HG02759 (cell line): ENCODE results near the gene ACKR3.

ENCODE experiments used
- ATAC-seq: cut with Tn5 transposase; IDR thresholded peaks from one replicate; pipeline ENCODE4 v1.9.1; 2021; ENCODE audit warnings: mild to moderate bottlenecking, moderate library complexity; ENCODE audit not compliant: unreplicated experiment

The ACKR3 gene

DNA sequence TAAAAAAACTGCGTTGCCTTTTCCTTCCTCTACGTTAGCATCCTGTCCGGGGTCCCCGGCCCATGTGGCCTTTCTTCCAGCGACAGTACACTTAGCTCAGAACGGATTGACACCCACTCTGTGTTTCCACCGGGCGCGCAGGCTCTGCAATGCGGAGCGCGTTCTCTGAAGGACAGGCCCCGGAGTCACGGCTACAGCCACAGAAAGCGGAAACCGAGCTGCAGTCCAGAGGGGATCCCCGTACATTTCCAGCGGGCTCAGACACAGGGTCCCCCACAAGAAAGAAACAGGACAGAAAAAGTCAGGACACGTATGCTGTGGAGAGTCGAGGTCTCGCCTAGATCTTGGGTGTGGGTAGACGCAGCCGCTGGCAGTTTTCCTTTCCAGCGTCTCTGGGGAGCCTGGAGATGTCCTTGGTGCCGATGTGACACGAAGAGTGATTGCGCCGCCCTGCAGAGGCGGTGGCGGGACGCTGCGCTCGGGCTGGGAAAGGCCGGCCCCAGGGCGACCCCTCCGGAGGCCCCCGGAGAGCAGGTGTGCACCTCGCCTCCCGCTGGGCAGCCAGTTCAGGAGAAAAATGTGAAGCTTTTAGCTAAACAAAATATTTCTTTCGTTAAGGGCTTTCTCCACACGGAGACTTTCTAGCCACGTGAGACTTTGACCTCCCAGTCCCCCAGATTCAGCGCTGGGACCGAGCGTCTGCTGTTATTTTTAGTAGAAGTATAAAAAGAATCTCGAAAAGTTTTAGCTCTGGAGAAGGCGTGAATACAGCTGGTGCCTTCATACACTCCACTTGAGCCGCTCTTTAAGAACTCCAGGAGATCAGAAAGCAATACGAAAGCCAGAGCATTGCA, 1.3 kb upstream of the ACKR3 start:
- peak; percentile 49 for ATAC-seq

DNA sequence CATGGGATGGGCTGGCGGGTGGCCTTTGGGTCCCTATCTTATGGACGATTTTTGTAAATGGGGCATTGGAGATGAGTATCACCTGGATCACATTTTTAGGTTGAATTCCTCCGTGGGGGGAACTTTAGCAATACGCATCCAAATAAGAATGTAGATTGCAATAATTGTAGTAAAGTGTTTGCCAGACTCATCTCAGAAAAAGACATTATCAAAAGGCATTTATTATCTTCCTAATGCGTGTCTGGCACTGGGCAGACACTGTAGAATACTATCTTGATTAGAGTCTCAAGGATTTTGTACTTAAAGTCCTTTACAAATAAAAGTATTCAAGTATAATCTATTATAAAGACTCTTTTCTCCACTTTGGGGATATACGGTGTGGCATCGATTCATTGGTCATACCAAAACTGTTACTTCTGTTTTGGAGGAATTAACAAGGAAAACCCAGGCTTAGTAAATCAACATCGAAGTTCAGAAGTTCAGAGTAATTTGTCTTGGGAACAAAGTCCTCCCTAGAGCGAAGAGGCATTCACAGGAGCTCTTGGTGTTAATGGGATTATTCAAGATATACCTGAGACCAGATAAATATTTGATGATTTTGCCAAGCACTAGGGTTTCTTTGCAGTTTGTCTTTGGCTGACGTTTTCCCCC, 578 bp upstream of the ACKR3 start:
- no peak for ATAC-seq

DNA sequence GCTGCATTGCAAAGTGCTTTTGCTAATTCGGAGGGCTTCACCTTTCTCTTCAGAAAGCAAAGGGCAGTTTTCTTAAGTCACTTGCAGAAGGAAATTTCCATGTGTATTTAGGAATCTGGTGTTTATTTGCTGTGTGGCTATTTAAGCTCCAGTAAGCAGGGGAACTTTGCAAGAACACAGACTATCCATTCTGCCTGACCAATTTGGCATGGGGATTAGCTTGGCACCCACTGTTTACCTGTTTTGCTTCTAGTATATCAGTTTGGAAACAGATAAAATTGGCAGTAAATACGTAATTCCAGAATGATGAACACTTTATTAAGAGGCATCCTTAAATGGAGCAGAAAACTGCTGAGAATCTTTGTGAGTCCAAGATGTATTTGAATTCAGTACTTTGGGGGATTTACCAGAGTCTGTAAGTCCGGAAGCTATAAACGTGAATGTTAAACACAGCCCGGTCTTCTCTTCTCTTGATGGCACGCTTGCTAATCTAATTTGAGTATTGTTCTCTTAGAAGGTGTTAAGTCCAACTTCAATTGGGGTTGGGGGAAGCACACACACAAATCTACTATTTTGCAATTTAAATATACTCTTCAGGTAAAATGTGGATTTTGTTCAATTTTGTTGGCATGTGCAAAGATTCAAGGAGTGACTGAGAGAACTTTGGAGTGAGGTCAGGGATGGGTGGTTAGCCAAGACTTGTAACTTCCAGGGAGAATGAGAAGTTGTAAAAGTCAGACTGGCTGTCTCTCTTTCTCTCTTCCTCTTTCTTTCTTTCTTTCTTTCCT, 650 bp downstream of the ACKR3 start:
- ATAC-seq = no peak

DNA sequence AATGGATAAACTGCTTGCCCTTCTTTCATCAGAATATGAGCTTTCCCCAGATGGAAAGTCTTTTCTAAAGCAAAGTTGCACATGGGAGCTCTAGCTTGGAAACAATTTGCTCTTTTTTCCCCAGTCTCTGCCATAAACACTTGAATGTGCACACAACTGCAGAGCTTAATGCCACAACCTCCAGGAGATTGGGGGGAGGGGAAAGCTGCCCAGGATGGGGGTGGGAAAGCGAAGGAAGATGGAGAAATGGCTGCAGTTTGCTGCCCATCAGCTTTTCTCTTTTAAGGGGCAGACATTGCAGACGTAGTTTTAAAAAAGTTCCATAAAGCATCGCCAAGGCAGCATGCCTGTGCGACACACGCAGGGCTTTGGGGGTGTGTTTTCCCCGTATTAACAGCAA, 1.5 kb downstream of the ACKR3 start:
- ATAC-seq = no peak

DNA sequence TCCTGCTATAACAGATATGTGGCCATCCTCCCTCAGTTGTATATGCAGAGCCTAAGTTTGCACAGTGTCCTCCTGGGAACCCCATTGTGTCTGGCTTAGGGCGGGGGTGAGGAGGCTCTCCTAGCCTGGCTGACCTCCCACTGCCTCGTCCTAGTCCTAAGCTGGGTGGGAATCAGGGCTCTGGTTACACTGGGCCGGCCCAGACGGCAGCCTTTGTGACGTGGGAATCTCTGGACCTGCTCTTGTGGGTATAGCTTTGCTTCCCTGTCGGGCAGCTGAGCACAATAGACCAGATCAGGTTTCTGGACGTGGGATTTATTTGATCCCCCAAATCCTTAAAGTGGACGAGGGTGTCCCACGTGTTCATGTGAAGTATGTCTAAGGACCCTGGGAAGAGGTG, 2.9 kb downstream of the ACKR3 start:
- no peak for ATAC-seq

DNA sequence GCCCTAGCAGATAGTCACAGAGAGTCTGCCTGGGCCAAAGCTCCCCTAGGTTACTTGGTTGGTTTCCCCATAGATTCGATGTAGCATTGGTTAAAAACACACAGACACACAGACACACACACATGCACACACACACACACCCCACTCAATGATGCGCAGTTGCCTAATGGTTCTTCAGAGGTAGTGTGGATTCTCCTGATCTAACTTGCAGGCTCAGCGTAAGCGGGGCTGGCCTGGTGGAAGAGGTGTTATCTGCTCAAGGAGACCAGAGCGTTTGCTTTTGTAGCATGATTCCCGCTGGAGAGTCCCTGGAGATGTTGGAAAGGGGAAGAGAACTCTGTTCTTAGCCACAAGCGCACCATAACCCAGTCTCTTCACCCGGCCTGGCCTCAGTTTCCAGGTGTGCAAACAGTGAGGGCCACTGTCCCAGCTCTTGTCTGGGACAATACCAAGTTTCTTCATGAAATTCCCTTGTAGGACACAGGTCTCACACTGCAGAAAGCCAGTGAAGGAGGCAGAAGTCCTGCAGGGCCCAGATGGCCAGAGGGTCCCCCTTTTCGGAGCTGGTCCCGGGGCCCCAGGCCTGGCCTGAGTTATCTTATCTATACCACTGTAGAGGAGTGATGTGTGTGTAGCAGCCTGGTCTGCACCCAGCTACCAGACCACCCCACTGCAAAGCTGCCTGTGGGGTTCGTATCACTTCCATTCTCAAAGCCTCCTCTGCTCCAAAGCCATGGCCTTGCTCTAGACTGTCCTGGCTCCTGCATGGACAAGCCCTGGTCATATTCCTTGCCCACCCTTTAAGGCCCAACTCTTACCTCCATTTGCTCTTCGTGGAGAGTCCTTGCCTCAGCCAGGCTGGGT, 3.7 kb downstream of the ACKR3 start:
- ATAC-seq = no peak

DNA sequence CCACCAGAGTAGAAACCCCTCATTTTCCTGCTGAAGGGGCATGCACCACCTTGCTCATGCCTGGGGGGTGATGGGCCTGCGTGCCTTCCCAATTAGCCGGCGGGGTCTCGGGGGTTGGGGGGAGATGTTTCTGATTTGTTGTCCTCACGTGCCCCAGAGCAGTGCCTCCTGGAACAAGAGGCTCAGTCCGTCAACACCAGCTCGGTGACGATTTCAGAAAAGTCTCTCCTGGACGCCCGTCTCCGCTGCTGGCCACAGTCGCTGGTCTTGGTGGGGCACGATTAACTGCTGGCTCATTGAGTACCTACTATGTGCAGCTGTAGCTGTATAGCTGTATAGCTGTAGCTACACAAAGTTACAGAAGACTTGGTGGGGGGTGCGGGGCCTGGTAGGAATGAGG, 4.4 kb downstream of the ACKR3 start:
- no peak for ATAC-seq

DNA sequence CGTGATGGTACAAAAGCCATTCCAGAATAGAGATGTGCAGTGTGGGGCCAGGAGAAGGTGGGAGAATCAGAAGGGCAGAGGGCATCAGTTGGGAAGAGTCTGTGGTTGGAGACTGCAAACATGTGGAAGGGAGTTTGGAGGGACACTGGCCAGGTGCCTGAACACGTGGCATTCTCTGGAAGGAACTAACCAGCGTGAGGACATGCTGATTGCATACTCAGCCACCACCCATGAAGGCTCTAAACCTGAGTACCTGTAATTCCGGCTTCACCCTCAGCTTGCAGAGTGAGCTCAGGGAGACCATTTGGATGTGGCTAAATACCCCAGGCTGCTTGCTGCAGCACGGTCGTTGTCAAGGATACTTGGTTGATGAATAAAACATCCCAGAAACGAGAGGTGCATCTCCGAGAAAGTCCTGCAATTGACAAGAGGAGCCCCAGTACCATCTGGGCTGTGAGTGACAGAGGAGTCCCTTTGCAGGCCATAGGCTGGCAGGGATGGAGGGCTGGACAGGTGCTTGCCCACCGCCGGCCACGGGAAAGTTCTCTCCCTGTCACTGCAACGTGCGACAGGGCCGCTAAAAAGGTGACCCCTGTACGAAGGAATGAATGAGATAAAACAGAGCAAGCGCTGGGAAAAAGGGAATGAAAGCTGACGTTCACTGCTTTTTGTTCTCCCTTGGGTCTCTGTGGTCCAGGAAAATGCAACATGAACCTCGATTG, 5.0 kb downstream of the ACKR3 start:
- no peak for ATAC-seq

DNA sequence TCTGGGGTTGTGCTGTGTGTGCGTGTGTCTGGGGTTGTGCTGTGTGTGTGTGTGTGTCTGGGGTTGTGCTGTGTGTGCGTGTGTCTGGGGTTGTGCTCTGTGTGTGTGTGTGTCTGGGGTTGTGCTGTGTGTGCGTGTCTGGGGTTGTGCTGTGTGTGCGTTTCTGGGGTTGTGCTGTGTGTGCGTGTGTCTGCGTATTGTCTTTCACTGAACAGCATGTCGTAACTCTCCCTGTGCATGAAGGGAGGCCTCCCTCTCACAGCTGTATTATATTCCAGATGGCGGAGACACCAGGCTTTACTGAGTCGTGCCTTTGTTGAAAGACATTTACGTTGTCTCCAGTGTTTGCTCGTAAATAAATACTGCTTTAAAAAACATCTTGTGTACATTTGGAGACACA, 5.9 kb downstream of the ACKR3 start:
- no peak for ATAC-seq

DNA sequence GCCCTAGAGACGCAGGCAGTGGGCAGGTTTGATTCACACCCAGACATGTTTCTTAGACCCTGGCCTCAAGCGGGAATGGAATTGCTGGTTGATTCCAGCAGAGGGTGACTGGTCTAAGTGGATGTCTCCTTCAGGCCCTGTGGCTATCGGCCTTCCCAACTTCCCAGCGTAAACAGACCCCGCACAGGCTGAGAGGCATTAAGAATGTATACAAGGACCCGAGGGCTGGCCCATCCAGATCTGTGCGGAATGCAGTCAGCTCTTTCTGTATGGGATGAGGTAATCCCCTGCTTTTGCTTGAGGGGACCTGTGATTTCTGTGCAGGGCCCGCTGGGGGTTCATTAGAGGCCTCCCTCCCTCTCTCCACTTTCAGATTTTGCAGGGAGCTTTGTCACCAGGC, 6.5 kb downstream of the ACKR3 start:
- ATAC-seq = no peak

DNA sequence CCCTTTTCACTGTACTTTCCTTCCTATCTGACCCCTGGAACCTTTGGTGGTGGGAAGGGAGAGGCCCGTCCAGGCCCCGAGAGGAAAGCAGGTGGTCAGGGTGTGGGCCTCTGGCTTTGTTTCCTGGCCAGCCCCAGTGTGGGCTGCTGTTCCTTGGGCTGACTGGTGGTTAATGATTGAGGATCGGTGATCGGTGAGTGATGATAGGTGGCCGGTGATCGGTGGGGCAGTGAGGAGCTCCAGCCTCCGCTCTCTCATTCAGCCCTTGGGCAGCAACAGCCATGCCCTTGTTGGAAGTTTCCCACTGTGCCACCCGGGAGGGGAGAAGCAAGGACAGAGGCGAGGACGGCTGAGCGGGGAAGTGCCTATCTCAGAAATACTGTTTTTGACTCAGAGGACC, 7.3 kb downstream of the ACKR3 start:
- ATAC-seq = no peak

DNA sequence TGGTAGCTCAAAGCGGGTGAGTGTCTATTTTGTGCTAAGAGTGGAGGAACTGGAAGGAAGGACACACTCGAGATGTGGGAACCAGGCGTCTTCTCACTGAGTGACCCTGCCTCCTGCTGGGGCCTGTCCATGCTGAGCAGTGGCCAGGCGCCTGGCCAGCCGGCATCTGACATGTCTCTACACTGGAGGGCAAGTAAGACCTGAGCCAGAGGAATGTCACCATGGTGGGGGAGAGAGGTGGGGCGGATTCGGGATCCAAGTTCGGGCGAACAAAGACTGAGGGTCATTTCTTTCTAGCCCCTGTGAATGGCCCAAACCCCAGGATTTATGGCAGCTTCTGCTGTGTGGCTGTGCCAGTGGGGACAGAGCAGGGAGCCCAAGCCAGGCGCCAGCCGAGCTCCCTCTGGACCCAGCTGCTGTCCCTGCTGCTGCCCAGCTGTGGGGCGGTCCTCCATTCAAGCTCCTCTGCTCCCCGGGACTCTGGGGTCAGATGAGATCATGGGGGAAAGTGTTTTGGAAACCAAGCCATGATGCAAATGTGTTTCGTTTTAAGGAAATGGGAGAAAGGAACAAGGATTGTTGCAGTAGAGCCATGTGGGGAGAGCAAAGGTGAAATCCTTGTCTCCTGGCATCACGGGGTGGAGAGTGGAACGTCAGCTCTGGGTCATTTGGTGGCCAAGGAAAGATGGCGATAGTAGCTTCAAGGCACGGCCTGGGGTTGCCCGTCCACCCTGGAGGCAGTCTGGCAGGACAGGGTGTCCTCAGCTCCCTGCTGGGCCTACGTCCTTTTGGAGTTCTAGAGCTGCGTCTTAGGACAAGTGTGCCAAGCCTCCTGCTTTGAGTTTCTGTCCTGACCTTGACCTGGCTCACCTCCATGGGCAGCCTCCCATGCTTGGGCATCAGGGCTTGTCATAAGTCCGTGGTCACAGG, 8.1 kb downstream of the ACKR3 start:
- no peak for ATAC-seq

DNA sequence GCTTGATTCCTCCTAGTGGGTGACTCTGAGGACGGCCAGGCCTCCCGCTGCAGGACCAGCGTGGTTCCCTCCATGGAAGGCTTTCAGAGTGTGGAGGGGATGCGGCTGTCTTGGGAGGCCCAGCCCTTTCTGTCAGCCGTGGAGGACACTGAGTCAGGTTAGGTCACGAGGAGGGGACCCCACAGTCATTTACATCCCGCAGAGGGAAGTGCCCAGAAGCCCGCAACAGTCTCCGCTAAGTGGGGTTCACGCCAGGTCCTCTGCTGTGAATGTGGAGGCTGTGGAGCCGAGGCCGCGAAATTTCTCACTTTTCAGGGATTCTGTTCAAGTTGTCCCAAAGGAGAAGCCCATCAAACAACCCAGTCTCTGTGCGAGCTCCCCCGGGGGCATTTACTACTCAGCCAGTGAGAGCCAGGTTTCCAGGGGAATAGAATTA, 8.8 kb downstream of the ACKR3 start:
- no peak for ATAC-seq

DNA sequence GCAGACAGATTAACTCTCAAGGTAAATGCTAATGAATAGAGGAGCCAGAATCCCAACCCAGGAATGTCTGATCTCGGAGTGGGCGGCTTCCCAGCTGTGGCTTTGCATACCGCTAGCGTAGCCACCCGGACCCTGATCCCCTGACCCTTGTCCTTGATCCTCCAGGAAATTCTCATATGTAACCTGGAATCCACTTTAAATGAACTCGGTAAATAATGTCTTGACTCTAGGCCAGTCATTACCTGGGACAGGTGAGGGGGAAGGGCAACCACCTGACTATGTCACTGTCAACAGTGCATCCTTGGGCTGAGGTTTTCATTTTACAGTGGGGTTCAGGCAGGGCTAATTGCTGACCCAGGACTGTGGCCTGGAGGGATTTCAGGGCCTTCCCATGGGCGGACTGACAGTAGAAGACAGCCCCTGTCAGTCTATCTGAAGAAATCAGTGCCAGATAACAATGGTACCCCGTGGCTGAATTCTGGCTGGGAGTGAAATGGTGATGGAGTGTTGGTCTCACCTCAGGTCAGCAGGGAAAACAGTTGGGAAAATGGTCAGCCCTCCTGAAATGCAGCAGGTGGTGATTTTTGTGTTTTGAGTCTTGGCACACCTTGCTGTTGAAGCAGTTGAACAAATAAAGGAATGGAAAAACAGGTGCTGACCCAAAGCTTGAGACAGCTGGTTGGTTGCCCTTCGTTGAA, 9.6 kb downstream of the ACKR3 start:
- no peak for ATAC-seq

DNA sequence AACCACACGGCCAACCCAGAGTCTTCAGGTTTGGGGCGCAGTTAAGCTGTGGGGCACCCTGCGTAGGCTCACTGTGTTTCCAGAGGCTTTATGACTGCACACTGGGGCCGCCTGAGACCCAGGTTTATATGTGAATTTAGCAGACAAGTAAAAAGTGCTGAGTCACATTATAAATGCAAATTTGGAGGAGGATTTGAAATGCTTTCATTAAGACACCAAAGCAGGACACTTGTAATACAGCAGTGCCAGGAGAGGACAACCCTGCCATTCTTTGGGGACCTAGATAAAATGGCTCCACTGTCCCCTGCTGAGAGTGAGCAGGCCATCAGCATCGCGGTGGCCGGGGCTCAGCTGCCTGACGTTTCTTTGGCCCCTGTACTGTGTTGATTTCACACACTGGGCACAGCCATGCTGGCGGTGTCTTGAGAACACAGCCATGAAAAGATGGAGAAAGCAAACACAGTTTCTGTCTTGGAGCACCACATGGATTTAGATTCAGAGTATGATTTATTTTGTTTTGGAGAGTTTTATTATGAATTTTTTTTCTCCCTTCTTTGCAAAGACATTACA, 10.2 kb downstream of the ACKR3 start:
- no peak for ATAC-seq

DNA sequence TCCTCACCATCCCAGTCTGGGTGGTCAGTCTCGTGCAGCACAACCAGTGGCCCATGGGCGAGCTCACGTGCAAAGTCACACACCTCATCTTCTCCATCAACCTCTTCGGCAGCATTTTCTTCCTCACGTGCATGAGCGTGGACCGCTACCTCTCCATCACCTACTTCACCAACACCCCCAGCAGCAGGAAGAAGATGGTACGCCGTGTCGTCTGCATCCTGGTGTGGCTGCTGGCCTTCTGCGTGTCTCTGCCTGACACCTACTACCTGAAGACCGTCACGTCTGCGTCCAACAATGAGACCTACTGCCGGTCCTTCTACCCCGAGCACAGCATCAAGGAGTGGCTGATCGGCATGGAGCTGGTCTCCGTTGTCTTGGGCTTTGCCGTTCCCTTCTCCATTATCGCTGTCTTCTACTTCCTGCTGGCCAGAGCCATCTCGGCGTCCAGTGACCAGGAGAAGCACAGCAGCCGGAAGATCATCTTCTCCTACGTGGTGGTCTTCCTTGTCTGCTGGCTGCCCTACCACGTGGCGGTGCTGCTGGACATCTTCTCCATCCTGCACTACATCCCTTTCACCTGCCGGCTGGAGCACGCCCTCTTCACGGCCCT, 11.2 kb downstream of the ACKR3 start:
- ATAC-seq = no peak

DNA sequence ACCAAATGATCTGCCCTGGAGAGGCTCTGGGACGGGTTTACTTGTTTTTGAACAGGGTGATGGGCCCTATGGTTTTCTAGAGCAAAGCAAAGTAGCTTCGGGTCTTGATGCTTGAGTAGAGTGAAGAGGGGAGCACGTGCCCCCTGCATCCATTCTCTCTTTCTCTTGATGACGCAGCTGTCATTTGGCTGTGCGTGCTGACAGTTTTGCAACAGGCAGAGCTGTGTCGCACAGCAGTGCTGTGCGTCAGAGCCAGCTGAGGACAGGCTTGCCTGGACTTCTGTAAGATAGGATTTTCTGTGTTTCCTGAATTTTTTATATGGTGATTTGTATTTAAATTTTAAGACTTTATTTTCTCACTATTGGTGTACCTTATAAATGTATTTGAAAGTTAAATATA, 11.9 kb downstream of the ACKR3 start:
- ATAC-seq = no peak

DNA sequence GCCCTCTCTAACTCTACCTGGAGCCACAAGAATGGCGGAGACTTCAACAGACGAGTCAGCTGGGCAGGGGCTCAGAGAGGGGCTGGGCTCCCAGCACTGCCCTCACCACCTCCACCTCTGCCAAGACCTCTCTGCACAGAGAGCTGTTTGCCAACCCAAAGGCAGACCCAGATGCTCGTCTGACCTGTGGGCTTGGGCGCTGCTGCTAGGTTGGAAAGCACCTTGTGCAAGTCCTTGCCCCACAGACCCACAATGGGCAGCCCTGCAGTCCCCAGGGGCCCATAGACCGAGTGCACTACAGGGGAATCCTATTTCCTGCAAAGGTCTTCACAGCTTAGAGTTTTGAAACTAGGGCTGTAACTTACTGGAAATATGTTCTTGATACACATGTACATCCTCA, 13.3 kb downstream of the ACKR3 start:
- no peak for ATAC-seq
